ENCODE results near the gene OR10AD1. TPM values are rescaled to one million over a fixed set of nuclear protein-coding genes. Genes with fewer than 3 reads are reported as not detected.

The OR10AD1 gene
- total and polyA plus RNA-seq, 9 of the 15 experiments (the other 6 are each of a cell fraction or from before 2014, with no cell fraction given), result not detected

- TF ChIP-seq ZBTB43 (CRISPR knock-in tag; IDR thresholded peaks at IDR 0.05) (no peak), REST (IDR thresholded peaks at IDR 0.05; ENCODE audit: borderline replicate concordance) (peak; percentile 74), REST (CRISPR knock-in tag; IDR thresholded peaks at IDR 0.05; ENCODE audit: low read depth) (no peak)
- ChIA-PET CTCF (ENCODE audit: low intra/inter-chr PET ratio) (no interaction called here), POLR2A (interaction anchor here (0.6 kb wide), 1 partner anchor 249 kb away, joined by 3 read pairs; no protein-coding TSS in a partner anchor)
- ATAC-seq (no peak), DNase-seq (ENCODE audit: extremely low read depth in 1 of 4, low spot score in 3 of 4) (no peak), FAIRE-seq (no peak)
- H3K9ac ChIP-seq (ENCODE audit: insufficient read depth in 1 of 2, low read depth in 2 of 2, low read length in 2 of 2), result no peak overlapping the region
- H4K20me1 ChIP-seq (replicated peaks; ENCODE audit: control insufficient read depth, insufficient read depth, low read length), result no peaks in the 10 kb centered on the region
- intact Hi-C loops (cut with micrococcal nuclease), result no loop called here
- in situ Hi-C loops (cut with MboI), result loop anchor here (5.0 kb wide), 1 partner anchor 466 kb away; no protein-coding TSS in a partner anchor
- H3K9me1 ChIP-seq (ENCODE audit: control insufficient read depth, insufficient read depth, low read length), result no peaks in the 10 kb centered on the region
- H3K36me3 ChIP-seq (ENCODE audit: control insufficient read depth, insufficient read depth, low read length), result no peaks in the 10 kb centered on the region
- H3K27me3 ChIP-seq (ENCODE audit: control insufficient read depth in 2 of 2, insufficient read depth in 2 of 2, low read length in 2 of 2), result peaks cover 0 to 3% of the 10 kb centered on the region in 2 experiments; a peak in 3 of 5 replicates
- H2AFZ ChIP-seq (ENCODE audit: low read depth, low read length), result no peak overlapping the region
- H3K4me1 ChIP-seq (replicated peaks in 1 of 2; ENCODE audit: control insufficient read depth in 2 of 2, insufficient read depth in 2 of 2, low read length in 2 of 2), result peaks cover under 1 to 23% of the 10 kb centered on the region in 2 experiments
- no peaks in the 10 kb centered on the region for H3K79me2 ChIP-seq (ENCODE audit: control insufficient read depth, insufficient read depth, low read length)
- H3K9me3 ChIP-seq (replicated peaks; ENCODE audit: control insufficient read depth, insufficient read depth, low read depth, low read length), result no peaks in the 10 kb centered on the region
- WGBS (ENCODE audit: insufficient coverage, low coverage, missing lambda C conversion rate), result 42% methylated on average over 4 of the region's 4 CpGs
- BruUV-seq (replicated peaks), result no TSS peak
- H3K27ac ChIP-seq (ENCODE audit: extremely low read depth, low read depth, low read length), result no peak overlapping the region
- H3K4me2 ChIP-seq (ENCODE audit: insufficient read depth, low read length), result no peak overlapping the region
- H3K4me3 ChIP-seq, result no peak overlapping the region
Measured at GRCh38 chr12:48177982-48178381, 25.1 kb downstream of the OR10AD1 start.

Data from K562 (cell line).